Trophoblast cell (in vitro differentiated cells and primary cell): ENCODE data around the gene SUCLG2.

Experiments
- DNase-seq, 2 donors: peaks; one replicate each; pipeline ENCODE4 v3.0.0-alpha.2; 2016
- H2AFZ ChIP-seq: 2 replicates; pipeline ENCODE4 v1.6.1; 2013; ENCODE audit warnings: low read length, moderate library complexity, mild to moderate bottlenecking; ENCODE audit not compliant: insufficient read depth, poor library complexity
- H2AK5ac ChIP-seq: 2 replicates; pipeline ENCODE4 v1.6.1; 2013; ENCODE audit warnings: mild to moderate bottlenecking, low read length
- H2BK120ac ChIP-seq: 2 replicates; pipeline ENCODE4 v1.6.1; 2013; ENCODE audit warnings: low read length, mild to moderate bottlenecking, moderate library complexity; ENCODE audit not compliant: insufficient read depth, poor library complexity
- H2BK12ac ChIP-seq: 2 replicates; pipeline ENCODE4 v1.6.1; 2013; ENCODE audit warnings: mild to moderate bottlenecking, low read length, moderate library complexity
- H2BK5ac ChIP-seq: 2 replicates; pipeline ENCODE4 v1.6.1; 2013; ENCODE audit warnings: low read length, low read depth, moderate library complexity, mild to moderate bottlenecking; ENCODE audit not compliant: poor library complexity
- H3K14ac ChIP-seq: 2 replicates; pipeline ENCODE4 v1.6.1; 2013; ENCODE audit warnings: mild to moderate bottlenecking, low read length
- H3K18ac ChIP-seq: 2 replicates; pipeline ENCODE4 v1.6.1; 2013; ENCODE audit warnings: mild to moderate bottlenecking, low read length
- H3K23ac ChIP-seq: 2 replicates; pipeline ENCODE4 v1.6.1; 2013; ENCODE audit warnings: low read length
- H3K27ac ChIP-seq: 2 replicates; pipeline ENCODE4 v1.5.1; 2013; ENCODE audit warnings: low read depth, mild to moderate bottlenecking, inconsistent platforms, low read length, moderate library complexity
- H3K27me3 ChIP-seq: 2 replicates; pipeline ENCODE4 v1.6.1; 2013; ENCODE audit warnings: inconsistent platforms, mild to moderate bottlenecking, low read length, moderate library complexity; ENCODE audit not compliant: insufficient read depth
- H3K36me3 ChIP-seq, 2 experiments: 1 replicate in 1 of 2; 2 replicates in 1 of 2; pipeline ENCODE4 v1.6.1; 2013; ENCODE audit warnings: low read length in 2 of 2, mild to moderate bottlenecking in 2 of 2, moderate library complexity in 1 of 2; ENCODE audit not compliant: insufficient read depth in 2 of 2, control insufficient read depth in 1 of 2
- H3K4ac ChIP-seq: 2 replicates; pipeline ENCODE4 v1.6.1; 2013; ENCODE audit warnings: low read depth, mild to moderate bottlenecking, low read length, moderate library complexity
- H3K4me1 ChIP-seq, 2 experiments: 1 replicate in 1 of 2; 2 replicates in 1 of 2; pipeline ENCODE4 v1.6.1; 2013; ENCODE audit warnings: low read length in 2 of 2, mild to moderate bottlenecking in 2 of 2, moderate library complexity in 1 of 2; ENCODE audit not compliant: insufficient read depth in 2 of 2, control insufficient read depth in 1 of 2
- H3K4me2 ChIP-seq: 2 replicates; pipeline ENCODE4 v1.6.1; 2013; ENCODE audit warnings: inconsistent platforms, mild to moderate bottlenecking, low read length, moderate library complexity
- H3K4me3 ChIP-seq: 2 replicates; pipeline ENCODE4 v1.5.1; 2013; ENCODE audit warnings: mild to moderate bottlenecking, low read depth, low read length, inconsistent platforms
- H3K79me1 ChIP-seq: one replicate; pipeline ENCODE4 v1.6.1; 2013; ENCODE audit warnings: low read length
- H3K79me2 ChIP-seq: 2 replicates; pipeline ENCODE4 v1.6.1; 2013; ENCODE audit warnings: low read length, mild to moderate bottlenecking; ENCODE audit not compliant: control insufficient read depth, insufficient read depth, poor library complexity
- H3K9ac ChIP-seq: 2 replicates; pipeline ENCODE4 v1.6.1; 2013; ENCODE audit warnings: mild to moderate bottlenecking, low read length
- H3K9me3 ChIP-seq: 2 replicates; pipeline ENCODE4 v1.6.1; 2013; ENCODE audit warnings: low read depth, mild to moderate bottlenecking, control low read depth, inconsistent platforms, low read length; ENCODE audit not compliant: insufficient read depth
- H4K12ac ChIP-seq: 2 replicates; pipeline ENCODE4 v1.6.1; 2013; ENCODE audit warnings: low read depth, mild to moderate bottlenecking, low read length, moderate library complexity
- H4K8ac ChIP-seq: 2 replicates; pipeline ENCODE4 v1.6.1; 2013; ENCODE audit warnings: low read depth, mild to moderate bottlenecking, low read length, moderate library complexity
- H4K91ac ChIP-seq: one replicate; pipeline ENCODE4 v1.6.1; 2013; ENCODE audit warnings: low read depth, mild to moderate bottlenecking, low read length, moderate library complexity
- WGBS: extraction: QIAGEN DNeasy Blood & Tissue Kit; methylation state at CpG from one replicate; pipeline ENCODE4 v1.1.7; 2013; ENCODE audit warnings: missing lambda C conversion rate; ENCODE audit not compliant: insufficient read length, insufficient coverage; ENCODE audit errors: extremely low coverage; 5-methylcytosine and 5-hydroxymethylcytosine counted together

The SUCLG2 gene

GRCh38 chr3:67437090-67437489, 217.3 kb downstream of the SUCLG2 start:
- WGBS = no CpG with 5 or more reads among the region's 3 CpGs
- Histone ChIP-seq H3K79me1 (no peaks in the 10 kb centered on the region), H2BK120ac (no peak overlapping the region), H3K9ac (no peak overlapping the region), H4K8ac (no peak overlapping the region), H3K79me2 (no peaks in the 10 kb centered on the region), H3K27ac (no peak overlapping the region), H3K4ac (no peak overlapping the region), H3K4me3 (no peak overlapping the region), H3K27me3 (no peaks in the 10 kb centered on the region), H4K12ac (no peak overlapping the region), H3K9me3 (no peaks in the 10 kb centered on the region), H3K4me1 (peaks cover 4 to 6% of the 10 kb centered on the region in 2 experiments), H2BK12ac (no peak overlapping the region), H3K36me3 (no peaks in the 10 kb centered on the region), H3K14ac (no peak overlapping the region), H3K23ac (no peak overlapping the region), H3K4me2 (no peak overlapping the region), H3K18ac (no peak overlapping the region), H2AK5ac (no peak overlapping the region), H2AFZ (no peak overlapping the region), H4K91ac (no peak overlapping the region), H2BK5ac (no peak overlapping the region)
- peak; percentile 70 to 93 for DNase-seq

- DNase-seq = peak; percentile 4 to 88
- no peak overlapping the region for H3K4me3 ChIP-seq
- H3K36me3 ChIP-seq = no peaks in the 10 kb centered on the region
- H3K9me3 ChIP-seq = no peaks in the 10 kb centered on the region
- no peak overlapping the region for H2AFZ ChIP-seq
- H3K4ac ChIP-seq = no peak overlapping the region
- no peaks in the 10 kb centered on the region for H3K79me2 ChIP-seq
- H3K23ac ChIP-seq = no peak overlapping the region
- no peak overlapping the region for H2BK5ac ChIP-seq
- H4K12ac ChIP-seq = no peak overlapping the region
- no CpG with 5 or more reads among the region's 4 CpGs for WGBS
- no peak overlapping the region for H3K27ac ChIP-seq
- no peak overlapping the region for H2BK12ac ChIP-seq
- no peak overlapping the region for H3K14ac ChIP-seq
- no peak overlapping the region for H3K18ac ChIP-seq
- H3K27me3 ChIP-seq = no peaks in the 10 kb centered on the region
- H4K8ac ChIP-seq = no peak overlapping the region
- H2BK120ac ChIP-seq = no peak overlapping the region
- H4K91ac ChIP-seq = no peak overlapping the region
- no peaks in the 10 kb centered on the region for H3K79me1 ChIP-seq
- H3K4me2 ChIP-seq = peak overlapping the region; percentile 36
- no peak overlapping the region for H2AK5ac ChIP-seq
- H3K4me1 ChIP-seq = peaks cover 4 to 6% of the 10 kb centered on the region in 2 experiments
- H3K9ac ChIP-seq = no peak overlapping the region
Observed at GRCh38 chr3:67433109-67433508, 221.3 kb downstream of the SUCLG2 start.

- Histone ChIP-seq H3K4me3 (no peak overlapping the region), H3K4ac (no peak overlapping the region), H4K91ac (no peak overlapping the region), H2BK120ac (peak overlapping the region; percentile 7), H3K18ac (no peak overlapping the region), H3K4me2 (no peak overlapping the region), H3K4me1 (peaks cover 4 to 6% of the 10 kb centered on the region in 2 experiments), H3K79me1 (no peaks in the 10 kb centered on the region), H2BK12ac (no peak overlapping the region), H3K23ac (no peak overlapping the region), H3K14ac (no peak overlapping the region), H3K9me3 (peaks cover 1% of the 10 kb centered on the region), H2AFZ (no peak overlapping the region), H3K27me3 (no peaks in the 10 kb centered on the region), H2BK5ac (no peak overlapping the region), H4K8ac (no peak overlapping the region), H3K79me2 (no peaks in the 10 kb centered on the region), H3K9ac (no peak overlapping the region), H4K12ac (no peak overlapping the region), H3K27ac (no peak overlapping the region), H2AK5ac (no peak overlapping the region), H3K36me3 (peaks cover 0 to 2% of the 10 kb centered on the region in 2 experiments)
- DNase-seq = peak in 1 of 2 donors; percentile 8
- no CpG with 5 or more reads among the region's 1 CpG for WGBS
Observed at GRCh38 chr3:67431887-67432286, 222.5 kb downstream of the SUCLG2 start.

GRCh38 chr3:67423722-67424121, 230.7 kb downstream of the SUCLG2 start:
- Histone ChIP-seq H3K18ac (no peak overlapping the region), H3K36me3 (peaks cover 0 to 2% of the 10 kb centered on the region in 2 experiments), H4K8ac (no peak overlapping the region), H3K27me3 (no peaks in the 10 kb centered on the region), H2BK12ac (no peak overlapping the region), H3K9ac (no peak overlapping the region), H3K4me3 (no peak overlapping the region), H3K4me2 (no peak overlapping the region), H2BK120ac (no peak overlapping the region), H2AK5ac (no peak overlapping the region), H2AFZ (no peak overlapping the region), H2BK5ac (no peak overlapping the region), H4K91ac (no peak overlapping the region), H3K4ac (no peak overlapping the region), H4K12ac (no peak overlapping the region), H3K14ac (no peak overlapping the region), H3K79me1 (no peaks in the 10 kb centered on the region), H3K27ac (no peak overlapping the region), H3K4me1 (no peaks in the 10 kb centered on the region), H3K23ac (no peak overlapping the region), H3K79me2 (no peaks in the 10 kb centered on the region), H3K9me3 (peaks cover 1% of the 10 kb centered on the region)
- DNase-seq = no peak
